A673 (cell line): ENCODE results near the gene CAPN13. TPM values are rescaled to one million over a fixed set of nuclear protein-coding genes. Genes with fewer than 3 reads are reported as not detected.

ENCODE experiments used
- BruUV-seq: library from RNA; stranded (reverse); fragments of 400-500 nt; replicated peaks from 2 replicates; lab custom pipeline; 2021; lab: Mats Ljungman, UMichigan
- CTCF ChIA-PET: fragments of 300-600 bp; sonication (Branson Sonifier 250); formaldehyde crosslinking; loops from one replicate; lab custom pipeline; 2022; ENCODE audit warnings: antibody characterized with exemption; lab: Charles Lee
- POLR2A ChIA-PET: fragments of 300-600 bp; sonication (Branson Sonifier 250); formaldehyde crosslinking; loops from one replicate; lab custom pipeline; 2022; ENCODE audit warnings: antibody characterized with exemption; ENCODE audit not compliant: low non-redundant PET; lab: Charles Lee
- DNase-seq: peaks from one replicate; pipeline ENCODE4 v3.0.0-alpha.2; 2015; ENCODE audit warnings: low spot score
- H3K27ac ChIP-seq: fragments of 200-600 bp; sonication (generic); 2 replicates; pipeline ENCODE4 v1.5.1; 2016; ENCODE audit warnings: mixed run types, low read depth, mild to moderate bottlenecking, mixed read lengths, antibody characterized with exemption, low read length; ENCODE audit not compliant: poor library complexity, severe bottlenecking
- H3K27me3 ChIP-seq: fragments of 200-600 bp; sonication (generic); replicated peaks from 2 replicates; pipeline ENCODE4 v1.6.1; 2017; ENCODE audit warnings: mixed run types, low read depth, mild to moderate bottlenecking, mixed read lengths, antibody characterized with exemption, low read length; ENCODE audit not compliant: insufficient read depth, poor library complexity
- H3K36me3 ChIP-seq: fragments of 200-600 bp; sonication (generic); 2 replicates; pipeline ENCODE4 v1.6.1; 2016; ENCODE audit warnings: mixed run types, mild to moderate bottlenecking, mixed read lengths, antibody characterized with exemption, low read length; ENCODE audit not compliant: insufficient read depth, poor library complexity, severe bottlenecking
- H3K4me1 ChIP-seq: fragments of 200-600 bp; sonication (generic); 2 replicates; pipeline ENCODE4 v1.6.1; 2017; ENCODE audit warnings: mixed run types, mild to moderate bottlenecking, mixed read lengths, antibody characterized with exemption, low read length; ENCODE audit not compliant: insufficient read depth, poor library complexity, severe bottlenecking
- H3K4me3 ChIP-seq: fragments of 200-600 bp; sonication (generic); 2 replicates; pipeline ENCODE4 v1.5.1; 2016; ENCODE audit warnings: low read depth, mixed run types, mild to moderate bottlenecking, mixed read lengths, low read length; ENCODE audit not compliant: poor library complexity, severe bottlenecking
- H3K9me3 ChIP-seq: fragments of 200-600 bp; sonication (generic); 2 replicates; pipeline ENCODE4 v1.6.1; 2016; ENCODE audit warnings: mixed run types, low read depth, mild to moderate bottlenecking, mixed read lengths, antibody characterized with exemption, low read length; ENCODE audit not compliant: poor library complexity, severe bottlenecking
- EZH2 ChIP-seq: fragments of 200-600 bp; sonication (generic); IDR thresholded peaks from 2 replicates; pipeline ENCODE4 v1.6.1; 2017; ENCODE audit warnings: borderline replicate concordance, low read depth, mild to moderate bottlenecking, mixed read lengths, antibody characterized with exemption, low read length; ENCODE audit not compliant: poor library complexity, severe bottlenecking
- intact Hi-C: fragments of 100-400 bp; cut with micrococcal nuclease; formaldehyde crosslinking; loops from one replicate; pipeline ENCODE4 v1.10.0; 2022; ENCODE audit not compliant: unreplicated experiment
- total RNA-seq: library from RNA; stranded (reverse); gene quantifications from 2 replicates; pipeline ENCODE4 v1.2.3, GENCODE V29; 2021
- TF ChIP-seq, protein P1 (sequence below): fragments of 300-800, 200-600 bp; sonication (generic); conservative IDR thresholded peaks from 2 replicates; pipeline ENCODE4 v1.5.1; 2017; ENCODE audit warnings: low read depth, mild to moderate bottlenecking, antibody characterized with exemption, low read length, moderate library complexity, mixed read lengths

Gene CAPN13
- total RNA-seq, 1 experiment from 2014 or later: not detected

DNA sequence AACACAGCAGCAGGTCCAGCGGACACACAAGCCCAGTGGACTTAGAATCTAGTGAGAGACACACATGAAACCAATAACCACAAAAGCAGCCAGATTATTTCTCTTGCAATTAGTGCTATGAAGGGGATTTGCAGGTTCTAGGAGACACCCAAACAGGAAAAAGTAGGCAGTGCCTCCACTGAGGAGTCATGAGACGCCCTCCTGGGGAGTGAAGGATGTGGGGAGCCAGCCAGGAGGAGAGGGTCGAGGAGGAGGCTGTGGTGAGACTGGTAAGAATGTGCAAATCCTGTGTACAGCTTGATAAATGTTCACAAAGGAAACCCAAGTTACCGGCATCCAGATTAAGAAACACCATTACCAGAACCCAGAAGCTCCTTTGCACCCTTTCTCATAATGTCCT, 2.7 kb upstream of the CAPN13 start:
- Histone ChIP-seq H3K4me3 (no peak overlapping the region), H3K4me1 (no peaks in the 10 kb centered on the region), H3K36me3 (no peaks in the 10 kb centered on the region), H3K27me3 (no peaks in the 10 kb centered on the region), H3K9me3 (no peaks in the 10 kb centered on the region), H3K27ac (no peak overlapping the region)
- no peak for TF ChIP-seq EZH2
- TF ChIP-seq, protein P1, sequence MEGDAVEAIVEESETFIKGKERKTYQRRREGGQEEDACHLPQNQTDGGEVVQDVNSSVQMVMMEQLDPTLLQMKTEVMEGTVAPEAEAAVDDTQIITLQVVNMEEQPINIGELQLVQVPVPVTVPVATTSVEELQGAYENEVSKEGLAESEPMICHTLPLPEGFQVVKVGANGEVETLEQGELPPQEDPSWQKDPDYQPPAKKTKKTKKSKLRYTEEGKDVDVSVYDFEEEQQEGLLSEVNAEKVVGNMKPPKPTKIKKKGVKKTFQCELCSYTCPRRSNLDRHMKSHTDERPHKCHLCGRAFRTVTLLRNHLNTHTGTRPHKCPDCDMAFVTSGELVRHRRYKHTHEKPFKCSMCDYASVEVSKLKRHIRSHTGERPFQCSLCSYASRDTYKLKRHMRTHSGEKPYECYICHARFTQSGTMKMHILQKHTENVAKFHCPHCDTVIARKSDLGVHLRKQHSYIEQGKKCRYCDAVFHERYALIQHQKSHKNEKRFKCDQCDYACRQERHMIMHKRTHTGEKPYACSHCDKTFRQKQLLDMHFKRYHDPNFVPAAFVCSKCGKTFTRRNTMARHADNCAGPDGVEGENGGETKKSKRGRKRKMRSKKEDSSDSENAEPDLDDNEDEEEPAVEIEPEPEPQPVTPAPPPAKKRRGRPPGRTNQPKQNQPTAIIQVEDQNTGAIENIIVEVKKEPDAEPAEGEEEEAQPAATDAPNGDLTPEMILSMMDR: no peak
- CTCF ChIA-PET: no interaction called here
- no peak for DNase-seq
- no TSS peak for BruUV-seq
- intact Hi-C loops: no loop called here
- POLR2A ChIA-PET: no interaction called here

DNA sequence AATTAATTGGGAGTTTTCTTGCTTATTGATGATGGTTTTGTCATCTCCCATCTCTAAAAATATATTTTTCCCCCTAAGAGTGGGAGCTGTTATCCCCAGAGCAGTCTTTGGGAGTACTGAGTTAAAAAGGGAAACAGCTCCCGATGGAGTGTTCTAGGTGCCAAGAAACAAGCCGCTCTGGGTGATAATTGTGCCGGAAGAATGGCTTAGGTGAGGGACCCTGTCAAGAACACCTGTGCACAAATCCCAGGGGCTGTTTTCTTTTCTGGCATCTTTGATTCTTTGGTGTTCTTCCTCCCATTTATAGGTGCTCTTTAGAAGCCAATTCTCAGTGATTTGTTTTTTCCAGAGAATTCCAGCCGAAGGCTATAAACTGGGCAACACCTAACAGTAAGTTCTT, 1.4 kb upstream of the CAPN13 start:
- intact Hi-C loops: no loop called here
- BruUV-seq: no TSS peak
- Histone ChIP-seq H3K36me3 (no peaks in the 10 kb centered on the region), H3K4me1 (no peaks in the 10 kb centered on the region), H3K4me3 (no peak overlapping the region), H3K27me3 (no peaks in the 10 kb centered on the region), H3K27ac (no peak overlapping the region), H3K9me3 (no peaks in the 10 kb centered on the region)
- ChIA-PET POLR2A (no interaction called here), CTCF (no interaction called here)
- TF ChIP-seq, protein P1: no peak
- DNase-seq: no peak

DNA sequence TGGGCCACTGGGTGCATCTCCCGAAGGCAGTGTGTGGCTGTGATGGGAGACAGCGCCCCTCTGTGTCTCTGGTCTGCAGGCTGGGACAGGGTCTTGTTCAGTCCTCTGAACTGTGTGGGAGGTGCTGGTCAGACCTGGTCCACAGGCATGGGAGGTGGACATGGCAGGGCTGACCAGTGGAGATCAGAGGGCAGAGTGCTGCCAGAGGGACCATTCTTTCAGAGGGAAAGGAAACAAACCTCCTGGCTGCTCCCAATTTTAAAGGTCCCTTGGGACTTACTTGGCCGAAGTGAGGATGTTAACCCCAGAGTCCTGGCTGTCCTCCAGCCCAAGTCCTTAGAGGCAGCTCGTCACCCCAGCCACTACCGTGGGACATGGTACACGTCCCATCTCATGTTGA, 4.0 kb downstream of the CAPN13 start:
- H3K27me3 ChIP-seq: no peaks in the 10 kb centered on the region
- DNase-seq: no peak
- ChIA-PET CTCF (no interaction called here), POLR2A (no interaction called here)
- peaks cover 5% of the 10 kb centered on the region for H3K4me1 ChIP-seq
- no peak overlapping the region for H3K27ac ChIP-seq
- no peaks in the 10 kb centered on the region for H3K9me3 ChIP-seq
- intact Hi-C loops: no loop called here
- no peak for TF ChIP-seq EZH2
- TF ChIP-seq, protein P1: 0 out of 2 replicates have a peak, but pooled peaks have one; percentile 10
- no TSS peak for BruUV-seq
- H3K36me3 ChIP-seq: no peaks in the 10 kb centered on the region
- no peak overlapping the region for H3K4me3 ChIP-seq
